Lower leg skin (tissue), 4 donors: ENCODE measurements around the gene CTSW. TPM values are rescaled to one million over a fixed set of nuclear protein-coding genes. Genes with fewer than 3 reads are reported as not detected.

Experiments
- DNase-seq, 2 donors: peaks; one replicate each; pipeline ENCODE4 v3.0.0-alpha.2; 2019; ENCODE audit warnings: low spot score in 2 of 2
- H3K4me3 ChIP-seq: fragments of 200-600 bp; sonication (generic); 2 replicates; pipeline ENCODE4 v1.5.1; 2017; ENCODE audit warnings: mild to moderate bottlenecking, low read depth; ENCODE audit not compliant: poor library complexity, severe bottlenecking
- CTCF ChIP-seq, 3 donors: fragments of 450-650 bp; IDR thresholded peaks; one replicate each; pipeline ENCODE4 v1.5.1; 2016; ENCODE audit warnings: antibody characterized with exemption in 3 of 3, mild to moderate bottlenecking in 3 of 3, moderate library complexity in 2 of 3
- POLR2A ChIP-seq, 2 donors: fragments of 450-650 bp; IDR thresholded peaks; one replicate each; pipeline ENCODE4 v1.6.1; 2016 to 2017; ENCODE audit warnings: antibody characterized with exemption in 2 of 2, mild to moderate bottlenecking in 1 of 2, moderate library complexity in 1 of 2
- WGBS, 2 donors: methylation state at CpG; one replicate each; pipeline ENCODE4 v1.1.5; 2018; 5-methylcytosine and 5-hydroxymethylcytosine counted together
- intact Hi-C: fragments of 100-400 bp; cut with DNase I; formaldehyde crosslinking; loops from one replicate; pipeline ENCODE4 v1.15.0; 2023; ENCODE audit warnings: low total_unique reads
- total RNA-seq, 4 donors: library from RNA; depleted of rRNA; stranded (reverse); fragments of >200 nt; gene quantifications; one replicate each; pipeline ENCODE4 v1.1.0, GENCODE V29; 2016

Gene CTSW
- total RNA-seq, 4 donors from 2014 or later: 0.29 to 0.55 (median 0.29) TPM; not detected in 1

DNA sequence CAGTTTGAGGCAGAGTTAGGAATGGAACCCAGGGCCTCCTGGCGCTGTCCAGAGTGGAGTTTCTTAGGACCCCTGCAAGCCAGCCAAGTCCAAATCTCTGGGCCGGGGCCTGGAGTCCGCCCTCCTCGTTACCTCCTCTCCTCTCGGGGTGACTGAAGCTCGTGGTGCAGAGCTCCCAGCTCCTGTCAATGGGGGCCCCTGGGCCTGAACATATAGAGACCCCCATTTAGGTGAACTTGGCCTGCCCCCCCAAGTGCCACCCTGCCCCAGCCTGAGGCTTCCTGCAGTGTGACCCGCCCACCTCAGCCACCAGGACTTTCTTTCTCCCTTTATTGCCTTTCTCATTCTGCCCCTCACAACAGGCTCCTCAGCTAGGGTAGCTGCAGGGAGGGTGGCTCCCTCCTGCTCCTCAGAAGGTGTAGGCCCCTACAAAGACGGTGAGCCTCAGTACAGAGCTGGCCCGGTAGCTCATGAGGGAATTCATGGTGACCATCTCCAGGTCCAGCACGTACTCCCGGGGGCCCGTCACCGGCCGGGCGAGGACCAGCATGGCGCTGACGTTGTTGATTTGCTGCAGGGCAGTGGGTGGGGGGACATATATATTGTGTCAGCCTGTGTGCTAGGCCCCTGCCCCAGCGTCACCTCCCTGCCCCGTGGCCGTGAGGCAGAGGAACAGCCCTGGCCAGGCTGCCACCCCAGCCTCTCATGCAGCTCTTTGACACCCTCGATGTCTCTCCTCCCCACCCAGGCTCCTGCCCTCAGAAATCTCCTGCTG lies 12.9 kb upstream of the CTSW start:
- TF ChIP-seq CTCF (IDR thresholded peaks at IDR 0.05) (no peak), POLR2A (IDR thresholded peaks at IDR 0.05) (no peak)
- intact Hi-C loops: no loop called here
- H3K4me3 ChIP-seq: no peak overlapping the region
- WGBS, 2 donors: 74 to 87% methylated on average over 14 to 21 of the region's 21 CpGs
- no peak for DNase-seq

DNA sequence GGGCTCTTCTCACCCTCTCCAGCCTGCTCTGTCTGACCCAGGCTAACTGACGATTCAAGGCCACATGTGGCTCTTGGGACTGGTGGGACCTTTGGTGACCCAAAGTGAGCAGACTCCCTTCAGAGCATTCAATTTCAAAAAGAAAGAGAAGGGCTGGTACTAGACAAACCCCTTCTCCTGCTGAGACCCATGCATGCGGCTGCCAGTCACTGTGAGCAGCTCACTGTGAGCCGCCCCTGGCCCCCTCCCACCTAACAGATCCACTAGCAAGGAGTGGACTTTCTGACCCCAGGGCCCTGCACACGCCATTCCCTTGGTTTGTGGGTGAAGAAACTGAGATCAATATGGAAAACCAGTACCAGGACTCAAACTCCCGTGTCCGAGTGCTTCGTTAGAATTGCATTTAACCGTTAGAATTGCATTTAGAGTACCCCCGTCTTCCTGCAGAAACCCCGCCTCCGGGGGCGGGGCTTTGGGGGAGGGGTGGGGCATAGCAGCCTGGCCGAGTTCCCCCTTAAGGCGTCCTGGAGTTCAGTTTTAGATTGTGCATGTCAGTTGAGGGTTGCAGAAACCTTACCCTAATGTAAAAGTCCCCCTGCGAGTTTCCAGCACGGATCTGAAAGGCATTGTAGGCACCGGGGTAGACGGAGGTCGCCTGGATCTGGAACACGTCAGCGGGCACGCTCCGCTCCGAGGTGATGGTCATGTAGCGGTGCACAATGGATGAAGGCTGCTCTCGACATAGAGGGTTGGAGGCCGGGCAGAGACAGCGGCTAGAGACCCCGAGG lies 12.2 kb upstream of the CTSW start:
- TF ChIP-seq POLR2A (IDR thresholded peaks at IDR 0.05) (no peak), CTCF (IDR thresholded peaks at IDR 0.05) (no peak)
- intact Hi-C loops: no loop called here
- 68% methylated on average over 29 of the region's 29 CpGs for WGBS, 2 donors
- no peak overlapping the region for H3K4me3 ChIP-seq
- no peak for DNase-seq

GRCh38 chr11:65868076-65868667 lies 11.5 kb upstream of the CTSW start:
- 84 to 89% methylated on average over 11 to 19 of the region's 19 CpGs for WGBS, 2 donors

GRCh38 chr11:65868907-65869306 lies 10.7 kb upstream of the CTSW start:
- intact Hi-C loops: no loop called here
- TF ChIP-seq POLR2A (IDR thresholded peaks at IDR 0.05): no peak
- TF ChIP-seq CTCF (IDR thresholded peaks at IDR 0.05): no peak
- H3K4me3 ChIP-seq: no peak overlapping the region
- no peak for DNase-seq
- 87 to 93% methylated on average over 3 of the region's 3 CpGs for WGBS, 2 donors

More at GRCh38 chr11:65868076-65868667, 11.5 kb upstream of the CTSW start:
- intact Hi-C loops: no loop called here
- no peak overlapping the region for H3K4me3 ChIP-seq
- TF ChIP-seq POLR2A (IDR thresholded peaks at IDR 0.05): no peak
- no peak for TF ChIP-seq CTCF (IDR thresholded peaks at IDR 0.05)
- no peak for DNase-seq

DNA sequence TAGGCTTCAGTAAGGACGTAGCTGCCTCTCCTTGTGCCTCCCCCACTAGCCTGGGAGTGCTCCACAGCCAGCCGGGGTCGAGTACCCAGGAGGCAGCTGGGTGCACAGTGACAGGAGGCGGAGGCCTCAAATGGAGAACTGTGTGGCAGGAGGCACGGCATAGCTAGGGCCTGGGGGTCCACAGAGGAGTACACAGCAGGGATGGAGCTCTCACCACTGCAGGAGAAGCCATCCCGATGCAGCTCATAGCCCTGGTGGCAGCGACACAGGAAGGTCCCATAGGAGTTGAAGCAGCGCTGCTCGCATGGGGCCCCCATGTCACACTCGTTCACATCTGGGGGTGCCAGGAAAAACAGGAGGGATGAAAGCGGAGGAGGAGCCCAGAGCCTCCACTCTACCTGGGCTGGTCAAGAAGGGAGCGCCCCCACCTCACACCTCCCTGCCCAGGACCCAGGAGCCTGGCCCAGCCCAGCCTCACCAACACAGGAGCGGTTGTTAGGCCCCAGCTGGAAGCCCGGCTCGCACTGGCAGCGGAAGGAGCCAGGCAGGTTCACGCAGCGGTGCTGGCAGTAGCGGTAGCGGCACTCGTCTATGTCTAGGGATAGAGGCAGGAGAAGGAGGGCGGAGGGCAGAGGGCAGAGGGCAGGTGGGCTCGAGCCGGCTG lies 9.9 kb upstream of the CTSW start:
- intact Hi-C loops: no loop called here
- no peak for TF ChIP-seq POLR2A (IDR thresholded peaks at IDR 0.05)
- TF ChIP-seq CTCF (IDR thresholded peaks at IDR 0.05): no peak
- no peak overlapping the region for H3K4me3 ChIP-seq
- 75 to 78% methylated on average over 23 to 24 of the region's 24 CpGs for WGBS, 2 donors
- DNase-seq: no peak
